HG03571 (cell line): ENCODE measurements around the gene SOAT2.

Experiments used
- ATAC-seq: cut with Tn5 transposase; IDR thresholded peaks from one replicate; pipeline ENCODE4 v1.9.1; 2021; ENCODE audit not compliant: unreplicated experiment

Gene SOAT2

GRCh38 chr12:53102883-53103807 is at the start of gene SOAT2:
Gene SOAT2 (plus strand): TSS chr12:53103486. CDS start chr12:53103578, 92 bp downstream.
- peak; percentile 46 for ATAC-seq

- peak; percentile 88 for ATAC-seq
These were observed 49.0 kb upstream of the SOAT2 start for GRCh38 chr12:53054112-53054878.

GRCh38 chr12:53055471-53056266 is 47.6 kb upstream of the SOAT2 start:
- no peak for ATAC-seq

GRCh38 chr12:53056296-53056695 is 47.0 kb upstream of the SOAT2 start:
- ATAC-seq: no peak

- no peak for ATAC-seq
These were observed 46.4 kb upstream of the SOAT2 start for GRCh38 chr12:53056901-53057300.

GRCh38 chr12:53057816-53058500 is 45.3 kb upstream of the SOAT2 start:
- no peak for ATAC-seq

GRCh38 chr12:53058674-53059433 is 44.4 kb upstream of the SOAT2 start:
- ATAC-seq: no peak

GRCh38 chr12:53059434-53060063 is 43.7 kb upstream of the SOAT2 start:
- no peak for ATAC-seq

GRCh38 chr12:53060064-53060720 is 43.1 kb upstream of the SOAT2 start:
- ATAC-seq: no peak

- ATAC-seq: no peak
These were observed 42.5 kb upstream of the SOAT2 start for GRCh38 chr12:53060721-53061276.

- ATAC-seq: no peak
These were observed 41.8 kb upstream of the SOAT2 start for GRCh38 chr12:53061404-53062010.

GRCh38 chr12:53062011-53062961 is 41.0 kb upstream of the SOAT2 start:
- no peak for ATAC-seq

- no peak for ATAC-seq
These were observed 40.1 kb upstream of the SOAT2 start for GRCh38 chr12:53062977-53063707.

GRCh38 chr12:53063708-53064612 is 39.3 kb upstream of the SOAT2 start:
- ATAC-seq: no peak
